GM12892 (cell line): ENCODE results near the gene EMP2.

Experiments
- POLR2AphosphoS5 ChIP-seq: IDR thresholded peaks from 2 replicates; pipeline ENCODE4 v1.6.1; 2011; ENCODE audit warnings: low read depth, low read length, control low read depth
- TAF1 ChIP-seq: IDR thresholded peaks from 2 replicates; pipeline ENCODE4 v1.6.1; 2011; ENCODE audit warnings: low read depth, mild to moderate bottlenecking, control low read depth, low read length, borderline replicate concordance

DNA sequence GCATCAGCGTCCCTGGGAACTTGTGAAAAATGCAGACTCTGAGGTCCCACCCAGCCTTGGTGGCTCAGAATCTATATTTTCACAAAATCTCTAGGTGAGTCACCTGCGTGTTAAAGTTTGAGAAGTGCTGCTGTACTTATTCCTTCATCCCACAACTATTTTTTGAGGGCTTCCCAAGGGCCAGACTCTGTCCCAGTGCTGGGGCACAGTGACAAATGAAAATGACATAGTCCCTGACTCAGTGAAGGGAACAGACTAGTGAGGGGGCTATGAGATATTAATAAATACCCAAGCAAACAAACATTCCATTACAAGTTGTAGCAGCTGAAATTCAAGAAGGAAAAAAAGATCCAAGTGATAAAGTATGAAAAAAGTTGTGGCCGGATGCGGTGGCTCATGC, 9.9 kb upstream of the EMP2 start:
- TF ChIP-seq POLR2AphosphoS5: no peak
- TF ChIP-seq TAF1: no peak
